ENCODE data around the gene ABCC4. TPM values are rescaled to one million over a fixed set of nuclear protein-coding genes. Genes with fewer than 3 reads are reported as not detected.

The ABCC4 gene
- polyA plus RNA-seq, 3 donors: 16.5 to 21.8 (median 20.1) TPM

GRCh38 chr13:94996445-94996844 lies 304.8 kb downstream of the ABCC4 start:
- DNase-seq: no peak

- no peak for DNase-seq
These were observed 306.7 kb downstream of the ABCC4 start for GRCh38 chr13:94994506-94994905.

GRCh38 chr13:94993616-94994015 lies 307.6 kb downstream of the ABCC4 start:
- DNase-seq: no peak

- no peak for DNase-seq
These were observed 309.0 kb downstream of the ABCC4 start for GRCh38 chr13:94992036-94992960.

GRCh38 chr13:94988654-94989053 lies 312.6 kb downstream of the ABCC4 start:
- no peak for DNase-seq

- DNase-seq: no peak
These were observed 313.4 kb downstream of the ABCC4 start for GRCh38 chr13:94987869-94988268.

GRCh38 chr13:94987081-94987480 lies 314.2 kb downstream of the ABCC4 start:
- DNase-seq: no peak

- DNase-seq: no peak
These were observed 316.3 kb downstream of the ABCC4 start for GRCh38 chr13:94984958-94985357.

GRCh38 chr13:94978516-94978915 lies 322.7 kb downstream of the ABCC4 start:
- no peak for DNase-seq

GRCh38 chr13:94974015-94974951 lies 327.0 kb downstream of the ABCC4 start:
- no peak for DNase-seq

GRCh38 chr13:94972262-94972661 lies 329.0 kb downstream of the ABCC4 start:
- DNase-seq: no peak
